ENCODE data around the gene ZNF428. TPM values are rescaled to one million over a fixed set of nuclear protein-coding genes. Genes with fewer than 3 reads are reported as not detected.

The ZNF428 gene
- total and polyA plus RNA-seq, 2 of the 4 experiments (the other 2 are of a cell fraction), result 9.9 to 32.3 TPM

DNA sequence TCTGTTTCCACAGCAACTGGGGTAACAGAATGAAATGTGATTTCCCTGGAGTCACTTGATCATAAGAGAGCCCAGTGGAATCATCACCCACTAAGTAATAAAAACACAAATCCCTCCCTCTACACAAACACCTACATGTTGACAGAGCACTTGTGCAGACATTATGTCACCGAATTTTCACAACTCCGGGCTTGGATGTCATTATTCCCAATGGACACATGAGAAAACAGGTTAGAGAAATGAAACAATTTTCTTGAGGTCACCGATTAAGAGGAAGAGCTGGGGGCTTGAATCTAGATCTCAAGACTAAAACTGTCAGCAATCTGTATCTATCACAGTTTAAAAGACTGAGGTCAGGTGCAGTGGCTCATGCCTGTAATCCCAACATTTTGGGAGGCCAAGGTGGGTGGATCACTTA is 47.2 kb downstream of the ZNF428 start:
- in situ Hi-C loops (cut with MboI; ENCODE audit: low sequenced_read_pairs), result no loop called here
- 0 out of 2 replicates have a peak, but pooled peaks cover 1% of the 10 kb centered on the region for H3K36me3 ChIP-seq (ENCODE audit: control insufficient read depth, insufficient read depth, low read length)
- H3K4me1 ChIP-seq (ENCODE audit: control insufficient read depth, insufficient read depth, low read length), result peaks cover 5% of the 10 kb centered on the region
- no peaks in the 10 kb centered on the region for H3K27me3 ChIP-seq (ENCODE audit: control insufficient read depth, insufficient read depth, low read length)
- peaks cover 6% of the 10 kb centered on the region; the same call in 1 of the 2 replicates for H3K9me1 ChIP-seq (ENCODE audit: insufficient read depth, low read length)
- CTCF ChIA-PET, result interaction anchor here (1.2 kb wide), 1 partner anchor 125 kb away, joined by 3 read pairs; no protein-coding TSS in a partner anchor
- no peak overlapping the region for H3K9ac ChIP-seq (ENCODE audit: low read depth, low read length)
- H2BK5ac ChIP-seq (ENCODE audit: low read depth, low read length, poor library complexity, severe bottlenecking), result no peak overlapping the region
- no peak overlapping the region for H2BK20ac ChIP-seq (ENCODE audit: low read depth, low read length)
- no peaks in the 10 kb centered on the region for H3K9me3 ChIP-seq (ENCODE audit: control insufficient read depth, insufficient read depth, low read length)
- no peak overlapping the region for H3K4me3 ChIP-seq (ENCODE audit: insufficient read depth, low read depth, low read length)
- BruUV-seq (replicated peaks), result no TSS peak
- H2AFZ ChIP-seq (replicated peaks; ENCODE audit: low read length, poor library complexity), result no peak overlapping the region
- H2AK5ac ChIP-seq (ENCODE audit: low read depth, low read length), result no peak overlapping the region
- no peak overlapping the region for H3K18ac ChIP-seq (ENCODE audit: low read depth, low read length)
- no peak overlapping the region for H4K91ac ChIP-seq (ENCODE audit: insufficient read depth, low read depth, low read length)
- H4K5ac ChIP-seq (ENCODE audit: low read depth, low read length), result no peak overlapping the region
- H3K23ac ChIP-seq (ENCODE audit: low read depth, low read length), result no peak overlapping the region
- 100% methylated on average over 2 of the region's 3 CpGs; no CpG with 5 or more reads in 1 of the 2 experiments for WGBS, 2 experiments (ENCODE audit: extremely low coverage in 2 of 2, insufficient read length in 1 of 2)
- no peak overlapping the region for H2AK9ac ChIP-seq (replicated peaks; ENCODE audit: low read depth, low read length, poor library complexity)
- POLR2A ChIA-PET (ENCODE audit: unreplicated experiment), result no interaction called here
- H3K14ac ChIP-seq (replicated peaks; ENCODE audit: low read depth, low read length), result no peak overlapping the region
- peaks cover 34 to 65% of the 10 kb centered on the region in 2 experiments for H3K79me1 ChIP-seq (ENCODE audit: low read depth in 1 of 2, low read length in 2 of 2)
- no peak overlapping the region for H3K4ac ChIP-seq (ENCODE audit: low read depth, low read length)
- no peak overlapping the region for H3K56ac ChIP-seq (ENCODE audit: extremely low read depth, insufficient read depth, low read length)
- intact Hi-C loops (cut with micrococcal nuclease), result no loop called here
- no peak overlapping the region for H2BK120ac ChIP-seq (ENCODE audit: low read depth, low read length)
- H3K4me2 ChIP-seq (ENCODE audit: low read depth, low read length), result no peak overlapping the region
- TF ChIP-seq RCOR1 (IDR thresholded peaks at IDR 0.05; ENCODE audit: insufficient replicate concordance, low read length) (no peak), BHLHE40 (IDR thresholded peaks at IDR 0.05; ENCODE audit: low read depth, low read length) (no peak), CTCF (conservative IDR thresholded peaks at IDR 0.05; ENCODE audit: low read depth, low read length) (no peak), RAD21 (IDR thresholded peaks at IDR 0.05; ENCODE audit: low read length) (no peak), SMC3 (IDR thresholded peaks at IDR 0.05; ENCODE audit: low read depth, low read length) (no peak), MXI1 (IDR thresholded peaks at IDR 0.05; ENCODE audit: borderline replicate concordance, low read depth, low read length) (no peak), CEBPB (IDR thresholded peaks at IDR 0.05; ENCODE audit: low read depth, low read length) (no peak), CHD1 (IDR thresholded peaks at IDR 0.05; ENCODE audit: low read depth, low read length) (no peak), POLR2A (IDR thresholded peaks at IDR 0.05; ENCODE audit: low read depth, low read length) (no peak), MAZ (IDR thresholded peaks at IDR 0.05; ENCODE audit: borderline replicate concordance, low read depth, low read length) (no peak), RFX5 (IDR thresholded peaks at IDR 0.05; ENCODE audit: low read depth, low read length) (no peak), NFE2L2 (IDR thresholded peaks at IDR 0.05; ENCODE audit: low read depth, low read length) (no peak), USF2 (IDR thresholded peaks at IDR 0.05; ENCODE audit: low read depth, low read length) (no peak), FOS (IDR thresholded peaks at IDR 0.05; ENCODE audit: low read depth, low read length) (no peak), MAFK (IDR thresholded peaks at IDR 0.05; ENCODE audit: low read depth, low read length) (no peak)
- TF ChIP-seq, protein P1, sequence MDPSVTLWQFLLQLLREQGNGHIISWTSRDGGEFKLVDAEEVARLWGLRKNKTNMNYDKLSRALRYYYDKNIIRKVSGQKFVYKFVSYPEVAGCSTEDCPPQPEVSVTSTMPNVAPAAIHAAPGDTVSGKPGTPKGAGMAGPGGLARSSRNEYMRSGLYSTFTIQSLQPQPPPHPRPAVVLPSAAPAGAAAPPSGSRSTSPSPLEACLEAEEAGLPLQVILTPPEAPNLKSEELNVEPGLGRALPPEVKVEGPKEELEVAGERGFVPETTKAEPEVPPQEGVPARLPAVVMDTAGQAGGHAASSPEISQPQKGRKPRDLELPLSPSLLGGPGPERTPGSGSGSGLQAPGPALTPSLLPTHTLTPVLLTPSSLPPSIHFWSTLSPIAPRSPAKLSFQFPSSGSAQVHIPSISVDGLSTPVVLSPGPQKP (IDR thresholded peaks at IDR 0.05; ENCODE audit: borderline replicate concordance, low read depth, low read length), result no peak
- no peak overlapping the region for H4K8ac ChIP-seq (ENCODE audit: low read depth in 2 of 2, low read length in 2 of 2)
- dilution Hi-C loops (cut with HindIII; ENCODE audit: low sequenced_read_pairs, unreplicated experiment), result no loop called here
- H4K20me1 ChIP-seq (ENCODE audit: insufficient read depth, low read length), result no peaks in the 10 kb centered on the region
- H2BK15ac ChIP-seq (ENCODE audit: low read depth, low read length), result no peak overlapping the region
- H3K27ac ChIP-seq (ENCODE audit: insufficient read depth, low read length), result no peak overlapping the region
- DNase-seq, result no peak
- no peak for ATAC-seq (ENCODE audit: low read depth)

All from IMR-90 (cell line).